ENCODE measurements around the gene OBP2A.
A peak's percentile ranks its signal among the peaks of the same experiment; 100 is the strongest.
"Not testable (repeated sequence)": the region's sequence is repeated elsewhere in the genome, so short reads cannot be mapped to it uniquely, and the experiment has no call there.

Gene OBP2A

DNA sequence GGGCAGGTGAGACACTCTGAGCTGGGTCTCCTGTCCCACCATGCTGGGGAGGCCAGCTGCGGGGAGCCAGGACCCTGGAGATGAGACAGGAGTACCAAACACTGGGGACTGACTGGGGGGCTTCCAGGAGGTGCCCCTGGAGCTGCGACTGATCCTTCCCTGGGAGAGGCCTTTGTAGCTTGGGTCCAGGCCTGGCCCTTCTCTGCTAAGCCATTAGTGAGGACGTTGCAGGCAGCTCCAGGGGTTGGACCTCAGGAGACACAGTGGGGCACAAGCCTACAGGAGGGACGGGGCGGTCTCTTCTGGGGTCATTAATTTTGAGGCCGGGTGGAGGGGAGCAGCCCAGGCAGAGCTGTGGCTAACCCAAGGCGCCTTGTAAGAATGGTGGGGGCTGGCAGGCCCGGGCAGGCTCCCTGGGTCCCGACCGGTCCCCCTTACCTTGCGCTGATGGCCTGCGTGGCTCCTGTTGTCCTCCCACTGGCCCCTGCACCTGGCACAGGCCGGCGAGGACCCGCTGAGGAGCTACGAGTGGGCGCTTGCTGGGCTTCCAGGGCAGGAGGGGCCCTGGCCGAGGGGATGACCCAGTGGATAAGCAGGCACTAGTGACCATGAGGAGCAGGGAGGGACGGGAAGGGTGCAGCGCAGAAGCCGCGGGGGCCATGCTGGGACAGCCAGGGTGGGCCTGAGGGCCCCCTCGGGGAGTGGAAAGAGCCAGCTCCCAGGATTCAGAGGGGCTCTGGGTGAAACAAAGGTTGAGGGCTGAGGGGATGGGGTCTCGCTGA, 40.3 kb upstream of the OBP2A start:
- peaks cover 13 to 34% of the 10 kb centered on the region in 2 donors for H3K4me1 Mint-ChIP-seq
- no peak for ATAC-seq (replicated peaks)
- H3K4me3 Mint-ChIP-seq = no peak overlapping the region

DNA sequence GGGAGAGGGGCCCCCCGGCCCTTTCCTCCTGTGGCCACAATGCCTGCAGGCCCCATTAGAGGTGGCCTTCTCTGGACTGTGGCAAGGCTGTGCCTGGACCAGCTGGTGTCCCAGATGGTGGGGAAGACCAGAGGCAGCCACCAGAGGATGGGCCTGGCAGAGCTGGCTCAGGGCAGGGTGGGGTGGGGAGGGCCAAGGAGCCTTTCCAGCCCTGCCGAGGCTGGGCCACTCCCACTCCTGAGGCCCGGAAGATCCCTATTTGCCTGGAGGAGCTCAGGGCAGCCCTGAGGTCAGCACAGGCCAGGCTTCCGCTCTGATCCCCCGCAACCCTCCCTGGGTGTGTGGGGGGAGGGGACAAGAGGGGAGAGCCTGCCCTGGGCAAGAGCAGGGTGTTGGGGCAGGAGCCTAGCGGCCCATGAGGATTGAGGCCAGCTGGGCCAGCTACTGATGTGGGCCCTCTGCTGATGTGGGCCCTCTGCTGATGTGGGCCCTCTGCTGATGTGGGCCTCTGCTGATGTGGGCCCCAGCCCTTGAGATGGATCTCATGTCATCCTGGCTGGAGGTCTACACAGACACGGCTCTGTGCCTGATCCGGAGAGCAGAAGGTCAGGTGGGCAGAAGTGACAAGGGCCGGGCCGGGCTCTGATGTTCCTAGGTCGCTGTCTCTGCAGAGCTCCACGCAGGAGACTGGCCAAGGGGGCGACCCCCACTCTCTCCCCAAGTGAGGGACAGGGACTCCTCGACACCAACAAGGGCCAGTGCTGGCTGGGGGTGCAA, 39.4 kb upstream of the OBP2A start:
- Mint-ChIP-seq H3K9me3 (peaks cover 15 to 21% of the 10 kb centered on the region in 2 donors), H3K36me3 (peaks cover 42 to 55% of the 10 kb centered on the region in 2 donors), H3K4me3 (no peak overlapping the region), H3K27me3 (peaks cover 0 to 7% of the 10 kb centered on the region in 2 donors), H3K4me1 (peaks cover 13 to 29% of the 10 kb centered on the region in 2 donors), H3K27ac (no peak overlapping the region)
- ATAC-seq (replicated peaks) = no peak
- DNase-seq = no peak

More for the DNA sequence above, 40.3 kb upstream of the OBP2A start:
- H3K27ac Mint-ChIP-seq = peak overlapping the region; percentile 3
- no peak for DNase-seq
- H3K9me3 Mint-ChIP-seq = peaks cover 15 to 21% of the 10 kb centered on the region in 2 donors
- peaks cover 42 to 56% of the 10 kb centered on the region in 2 donors for H3K36me3 Mint-ChIP-seq
- H3K27me3 Mint-ChIP-seq = peaks cover 0 to 7% of the 10 kb centered on the region in 2 donors

DNA sequence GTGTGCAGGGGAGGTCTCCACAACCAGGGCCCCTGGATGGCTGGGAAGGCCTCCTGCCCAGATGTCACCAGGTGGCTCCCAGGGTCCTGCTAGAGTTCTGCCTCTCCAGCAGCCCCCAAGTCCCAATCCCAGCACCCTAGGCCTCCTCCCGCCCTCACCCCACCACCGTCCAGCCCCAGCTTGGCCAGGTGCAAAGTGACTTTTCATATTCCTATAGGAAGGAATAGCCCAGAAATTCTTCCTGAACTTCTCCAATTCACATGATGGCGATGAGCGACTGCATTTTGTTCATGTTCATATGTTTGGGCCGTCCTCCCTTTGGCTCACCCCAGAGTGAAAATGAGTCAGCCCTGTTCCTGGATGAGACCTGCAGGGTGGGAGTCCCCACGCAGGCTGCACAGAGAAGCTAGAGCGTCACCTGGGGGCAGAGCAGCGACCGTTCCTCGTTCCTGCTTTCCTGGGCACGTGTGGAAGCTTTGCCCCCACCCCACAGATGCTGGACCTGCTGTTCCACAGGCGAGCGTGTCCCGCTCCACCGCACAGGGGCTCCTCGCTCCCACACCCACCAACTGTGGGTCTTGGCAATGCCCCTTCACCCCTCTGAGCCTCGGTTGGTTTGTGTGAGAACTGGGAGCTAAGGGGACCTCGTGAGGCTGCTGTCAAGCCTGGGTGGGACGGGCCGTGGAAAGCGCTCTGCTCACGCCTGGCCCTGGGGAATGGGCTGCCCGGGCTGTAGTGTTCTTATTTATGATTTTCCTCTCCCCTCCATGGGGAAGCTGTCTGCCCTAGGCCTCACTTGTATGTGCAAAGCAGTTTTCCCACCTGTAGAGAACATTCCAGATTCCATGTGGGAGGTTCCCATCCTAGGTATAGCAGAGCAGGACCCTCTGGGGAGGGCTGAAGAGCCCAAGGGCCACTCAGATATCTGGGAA, 38.6 kb upstream of the OBP2A start:
- Mint-ChIP-seq H3K27ac (no peak overlapping the region), H3K4me1 (peaks cover 8 to 20% of the 10 kb centered on the region in 2 donors), H3K4me3 (no peak overlapping the region), H3K36me3 (peaks cover 38 to 46% of the 10 kb centered on the region in 2 donors), H3K9me3 (peaks cover 15 to 21% of the 10 kb centered on the region in 2 donors), H3K27me3 (peaks cover 0 to 11% of the 10 kb centered on the region in 2 donors)
- ATAC-seq (replicated peaks) = no peak
- no peak for DNase-seq

DNA sequence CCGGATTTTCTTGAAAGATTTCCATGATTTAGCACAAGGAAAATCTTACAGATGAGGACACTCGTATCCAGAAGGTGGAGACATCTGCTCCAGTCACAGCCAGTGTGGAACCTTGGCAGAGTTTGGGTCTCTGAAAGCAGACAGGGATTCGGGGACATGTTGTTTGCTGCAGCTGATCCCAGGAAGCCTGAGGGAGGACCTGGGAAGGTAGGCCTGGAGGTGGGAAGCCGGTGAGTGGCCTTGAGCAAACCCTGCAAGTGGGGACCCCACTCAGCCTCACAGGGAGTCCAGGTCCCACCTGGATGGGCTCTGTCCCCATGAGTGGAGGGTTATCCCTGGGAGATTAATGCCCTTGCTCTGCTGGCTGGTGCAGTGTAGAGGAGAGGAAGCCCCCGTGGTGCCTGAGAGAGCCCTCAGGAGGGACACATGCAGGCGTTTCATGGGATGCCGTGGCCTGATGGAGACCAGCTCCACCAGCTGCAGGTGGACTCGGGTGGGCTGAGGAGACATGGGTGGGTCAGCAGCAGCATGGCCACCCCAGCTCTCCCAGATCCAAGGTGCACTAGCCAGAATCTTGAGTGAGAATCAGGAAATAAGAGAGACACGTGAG, 37.6 kb upstream of the OBP2A start:
- DNase-seq = no peak
- Mint-ChIP-seq H3K9me3 (peaks cover 15 to 21% of the 10 kb centered on the region in 2 donors), H3K4me3 (no peak overlapping the region), H3K27ac (no peak overlapping the region), H3K36me3 (peaks cover 32 to 37% of the 10 kb centered on the region in 2 donors), H3K27me3 (peaks cover 0 to 15% of the 10 kb centered on the region in 2 donors), H3K4me1 (peaks cover 6 to 12% of the 10 kb centered on the region in 2 donors)
- no peak for ATAC-seq (replicated peaks)

- no peak overlapping the region for H3K4me3 Mint-ChIP-seq
- ATAC-seq (replicated peaks) (no peak), DNase-seq (no peak)
- peaks cover 22 to 25% of the 10 kb centered on the region in 2 donors for H3K36me3 Mint-ChIP-seq
- H3K27ac Mint-ChIP-seq = no peak overlapping the region
- H3K27me3 Mint-ChIP-seq = peaks cover 0 to 15% of the 10 kb centered on the region in 2 donors
- peaks cover 15 to 21% of the 10 kb centered on the region in 2 donors for H3K9me3 Mint-ChIP-seq
- peaks cover 4 to 8% of the 10 kb centered on the region in 2 donors for H3K4me1 Mint-ChIP-seq
Observed at GRCh38 chr9:135509458-135509857, 36.5 kb upstream of the OBP2A start.

GRCh38 chr9:135512241-135512603, 33.7 kb upstream of the OBP2A start:
- peaks cover 15 to 19% of the 10 kb centered on the region in 2 donors for H3K9me3 Mint-ChIP-seq
- no peak for ATAC-seq (replicated peaks)
- peaks cover 7 to 14% of the 10 kb centered on the region in 2 donors for H3K36me3 Mint-ChIP-seq
- DNase-seq = no peak
- H3K27me3 Mint-ChIP-seq = peaks cover 0 to 30% of the 10 kb centered on the region in 2 donors
- H3K27ac Mint-ChIP-seq = no peak overlapping the region
- peaks cover 0 to 2% of the 10 kb centered on the region in 2 donors for H3K4me1 Mint-ChIP-seq
- no peak overlapping the region for H3K4me3 Mint-ChIP-seq

DNA sequence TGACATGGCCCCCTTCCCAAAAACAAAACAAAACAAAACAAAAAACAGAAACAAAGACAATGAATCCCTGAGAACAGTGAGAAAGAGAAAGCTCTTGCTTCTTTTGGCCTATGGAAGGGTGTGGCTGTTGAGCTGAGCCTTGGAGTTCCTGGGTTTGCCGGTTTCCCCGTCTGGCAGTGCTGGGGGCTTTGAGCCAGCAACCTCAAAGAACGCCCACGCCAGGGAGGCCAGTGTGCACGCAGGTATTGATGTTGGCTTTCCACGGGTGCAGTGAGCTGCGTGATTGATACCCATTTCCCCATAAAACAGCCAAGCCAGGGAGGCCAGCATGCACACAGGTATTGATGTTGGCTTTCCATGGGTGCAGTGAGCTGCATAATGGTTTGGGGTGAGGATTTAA, 33.0 kb upstream of the OBP2A start:
- Mint-ChIP-seq H3K9me3 (peaks cover 13 to 16% of the 10 kb centered on the region in 2 donors), H3K36me3 (peaks cover 4 to 11% of the 10 kb centered on the region in 2 donors), H3K4me3 (no peak overlapping the region), H3K27ac (peak overlapping the region; percentile 39), H3K27me3 (peaks cover 0 to 34% of the 10 kb centered on the region in 2 donors), H3K4me1 (peaks cover 0 to 2% of the 10 kb centered on the region in 2 donors)
- ATAC-seq (replicated peaks) (no peak), DNase-seq (no peak)

DNA sequence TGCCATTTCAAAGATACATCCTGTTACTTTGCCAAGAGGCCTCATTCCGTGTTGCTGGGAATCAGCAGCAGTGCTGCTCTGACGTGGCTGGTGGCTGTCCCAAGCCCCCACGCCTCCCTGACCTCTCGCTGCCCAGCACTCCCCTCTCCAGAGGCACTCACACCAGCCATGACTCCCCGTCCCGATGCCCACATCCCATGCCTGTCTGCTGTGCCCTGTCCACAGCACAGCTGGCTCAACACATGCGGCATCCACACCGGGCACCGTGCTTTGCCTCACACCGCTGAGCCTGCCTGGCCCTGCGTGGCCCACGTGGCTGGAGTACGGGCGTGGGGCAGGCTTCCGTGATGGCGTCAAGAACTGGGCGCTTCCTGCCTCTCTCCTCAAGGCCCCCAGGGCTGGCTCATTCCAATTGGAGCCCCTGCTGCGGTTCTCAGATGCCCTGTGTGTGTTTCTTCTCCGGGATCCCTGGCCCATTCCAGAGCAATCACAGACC, 32.5 kb upstream of the OBP2A start:
- H3K27me3 Mint-ChIP-seq = peaks cover 0 to 30% of the 10 kb centered on the region in 2 donors
- no peak for ATAC-seq (replicated peaks)
- peaks cover 9 to 11% of the 10 kb centered on the region in 2 donors for H3K9me3 Mint-ChIP-seq
- H3K27ac Mint-ChIP-seq = no peak overlapping the region
- no peak overlapping the region for H3K4me3 Mint-ChIP-seq
- no peak for DNase-seq
- peaks cover 0 to 7% of the 10 kb centered on the region in 2 donors for H3K36me3 Mint-ChIP-seq
- H3K4me1 Mint-ChIP-seq = peaks cover 0 to 2% of the 10 kb centered on the region in 2 donors

DNA sequence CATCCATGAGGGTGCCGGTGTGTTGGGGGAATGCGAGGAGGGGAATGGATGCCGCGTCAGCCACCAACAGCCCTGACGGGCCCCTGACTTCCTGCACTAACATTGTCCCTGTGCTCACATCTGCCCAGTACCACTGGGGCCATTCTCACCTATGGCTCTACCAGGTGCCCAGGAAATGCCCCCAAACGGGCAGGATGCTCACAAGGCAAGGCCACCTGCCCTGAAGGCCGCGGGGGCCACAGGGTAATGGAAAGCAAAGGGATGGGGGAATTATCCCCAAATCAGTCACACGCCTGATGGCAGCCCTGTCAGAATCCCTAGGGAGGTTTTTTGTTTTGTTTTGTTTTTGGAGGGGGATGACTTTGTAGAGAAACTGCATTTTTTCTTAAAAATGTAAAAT, 32.0 kb upstream of the OBP2A start:
- H3K4me3 Mint-ChIP-seq; H3K27ac Mint-ChIP-seq; ATAC-seq (replicated peaks); H3K4me1 Mint-ChIP-seq; DNase-seq; H3K36me3 Mint-ChIP-seq; H3K9me3 Mint-ChIP-seq: not testable (repeated sequence)
- peaks cover 0 to 30% of the 10 kb centered on the region in 2 donors for H3K27me3 Mint-ChIP-seq

DNA sequence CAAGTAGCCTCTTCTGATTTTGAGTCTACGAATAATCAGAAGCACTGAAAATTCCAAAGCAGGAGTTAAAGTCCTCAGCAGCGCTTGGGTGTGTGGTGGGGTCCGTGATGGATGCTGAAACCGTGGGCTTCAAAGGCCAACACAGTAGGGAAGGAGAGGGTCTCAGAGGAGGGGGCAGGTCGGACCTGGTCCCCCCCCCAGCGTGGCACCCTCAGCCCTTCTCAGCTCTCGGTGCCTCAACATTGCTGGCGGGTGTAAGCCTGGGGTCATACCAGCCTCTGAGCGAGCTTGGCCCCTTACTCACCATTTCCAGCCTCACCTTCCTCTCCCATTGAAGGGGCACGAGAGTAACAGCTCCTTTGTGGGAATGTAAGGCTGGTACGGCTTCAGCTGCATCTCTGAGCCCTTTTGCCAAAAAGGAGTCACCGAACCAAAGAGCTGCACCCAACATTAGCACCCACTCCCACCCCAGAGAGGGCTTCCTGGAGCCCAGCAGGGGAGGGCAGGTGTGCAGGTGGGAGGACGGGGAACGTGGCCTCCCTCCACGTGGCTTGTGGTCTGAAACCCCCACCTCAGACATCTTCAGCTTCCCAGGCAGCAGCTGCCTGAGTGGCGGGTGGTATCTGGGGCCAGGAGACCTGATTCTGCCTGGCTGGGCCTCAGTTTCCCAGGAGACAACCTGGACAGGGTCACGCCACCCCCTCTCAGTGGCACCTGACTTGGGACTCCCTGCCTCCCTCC, 31.4 kb upstream of the OBP2A start:
- ATAC-seq (replicated peaks) (no peak), DNase-seq (no peak)
- no peak overlapping the region for H3K27ac Mint-ChIP-seq
- peaks cover 0 to 2% of the 10 kb centered on the region in 2 donors for H3K4me1 Mint-ChIP-seq
- H3K36me3 Mint-ChIP-seq = no peaks in the 10 kb centered on the region
- peaks cover 5 to 35% of the 10 kb centered on the region in 2 donors for H3K27me3 Mint-ChIP-seq
- peaks cover under 1 to 1% of the 10 kb centered on the region in 2 donors for H3K9me3 Mint-ChIP-seq
- no peak overlapping the region for H3K4me3 Mint-ChIP-seq

DNA sequence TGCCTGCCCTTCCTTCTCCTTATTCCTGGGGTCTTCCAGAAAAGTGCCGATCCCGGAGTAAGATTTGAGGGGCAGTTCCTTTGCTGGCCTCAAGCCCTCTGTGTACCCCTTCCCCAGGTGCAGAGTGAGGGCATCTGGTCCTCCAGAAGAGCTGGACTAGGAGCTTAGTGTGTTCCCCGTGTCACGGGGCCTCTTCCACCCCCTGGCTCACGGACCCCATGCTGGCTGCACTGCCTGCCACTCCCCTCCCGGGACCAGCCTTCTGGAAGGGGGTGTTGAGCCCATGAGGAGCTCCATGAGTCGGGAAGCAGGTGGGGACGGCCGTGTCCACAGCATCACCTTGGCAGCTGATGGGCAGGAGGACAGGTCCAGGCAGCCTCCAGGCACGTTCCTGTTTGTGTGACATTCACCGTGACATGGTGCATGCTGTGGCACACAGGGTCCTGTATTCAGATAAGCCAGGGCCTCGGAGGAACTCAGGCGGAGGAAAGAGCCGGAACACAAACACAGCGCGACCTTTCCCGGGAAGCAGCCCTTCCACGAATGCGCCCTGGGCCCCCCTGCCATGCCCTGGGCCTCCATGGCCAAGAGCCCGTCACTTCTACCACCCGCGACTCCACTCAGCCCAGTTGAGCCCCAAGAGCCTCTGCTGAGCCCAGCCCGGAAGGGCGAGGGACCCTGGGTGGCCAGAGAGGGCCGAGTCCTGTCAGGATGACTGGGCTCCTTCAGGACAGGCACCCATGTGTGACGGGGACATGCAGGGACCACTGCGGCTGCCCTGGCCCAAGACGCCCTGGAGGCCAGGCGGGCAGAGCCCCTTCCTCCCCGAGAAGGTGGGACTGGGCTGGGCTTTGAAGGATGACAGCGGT, 30.6 kb upstream of the OBP2A start:
- H3K4me1 Mint-ChIP-seq = peaks cover 0 to 2% of the 10 kb centered on the region in 2 donors
- no peak for DNase-seq
- peaks cover 8 to 39% of the 10 kb centered on the region in 2 donors for H3K27me3 Mint-ChIP-seq
- no peak for ATAC-seq (replicated peaks)
- H3K9me3 Mint-ChIP-seq = no peaks in the 10 kb centered on the region
- no peaks in the 10 kb centered on the region for H3K36me3 Mint-ChIP-seq
- no peak overlapping the region for H3K27ac Mint-ChIP-seq
- no peak overlapping the region for H3K4me3 Mint-ChIP-seq

Data from stimulated activated naive B cell treated with anti-CD40 and anti-IgM and Interleukin-4, amounts not matched to agents 10 μg/mL and 1 μg/mL and 100 μg/mL, for 72 hours (primary cell).